HEK293 (cell line): ENCODE results near the gene TEAD2.

ENCODE experiments used
- CTCF ChIA-PET: fragments of 350-600 bp; formaldehyde crosslinking; extraction: SDS; loops from one replicate; lab custom pipeline; 2021; ENCODE audit warnings: antibody characterized with exemption; lab: Yijun Ruan, JAX
- POLR2A ChIA-PET: fragments of 300-600 bp; formaldehyde crosslinking; extraction: SDS; loops from one replicate; lab custom pipeline; 2020; ENCODE audit warnings: antibody characterized with exemption, inconsistent platforms; lab: Yijun Ruan, JAX
- H3K27ac ChIP-seq: fragments of 200-500 bp; sonication (Bioruptor generic); 2 replicates; pipeline ENCODE4 v1.5.1; 2014; ENCODE audit warnings: low read depth, low read length, control low read depth, inconsistent platforms; ENCODE audit errors: extremely low read depth
- H3K36me3 ChIP-seq, 2 experiments: fragments of 200-500 bp in 1 of 2; sonication (Bioruptor generic) in 1 of 2; 1 replicate in 1 of 2; 2 replicates in 1 of 2; pipeline ENCODE4 v1.5.1; 2014 to 2017; ENCODE audit warnings: inconsistent platforms in 2 of 2, low read length in 2 of 2; ENCODE audit not compliant: control insufficient read depth in 2 of 2, insufficient read depth in 1 of 2
- H3K4me1 ChIP-seq: fragments of 200-500 bp; sonication (Bioruptor generic); 2 replicates; pipeline ENCODE4 v1.5.1; 2014; ENCODE audit warnings: mild to moderate bottlenecking, low read length, inconsistent platforms; ENCODE audit not compliant: control insufficient read depth, insufficient read depth
- H3K4me3 ChIP-seq: 2 replicates; pipeline ENCODE4 v1.5.1; 2011; ENCODE audit warnings: low read depth, mild to moderate bottlenecking, control low read depth, low read length, moderate library complexity
- H3K9me3 ChIP-seq: fragments of 200-500 bp; sonication (Bioruptor generic); 2 replicates; pipeline ENCODE4 v1.5.1; 2014; ENCODE audit warnings: low read depth, low read length, inconsistent platforms; ENCODE audit not compliant: control insufficient read depth, insufficient read depth
- HOXD13 ChIP-seq: sonication (generic); formaldehyde crosslinking; IDR thresholded peaks from 2 replicates; pipeline ENCODE4 v1.8.0; 2022; ENCODE audit warnings: missing genetic modification reagents, borderline replicate concordance
- KLF10 ChIP-seq: fragments of 450-650 bp; IDR thresholded peaks from 2 replicates; pipeline ENCODE4 v1.5.1; 2018; ENCODE audit warnings: missing biosample characterization, mild to moderate bottlenecking, missing genetic modification characterization
- KLF8 ChIP-seq: fragments of 450-650 bp; formaldehyde crosslinking; IDR thresholded peaks from 2 replicates; pipeline ENCODE4 v1.5.1; 2016; ENCODE audit warnings: missing biosample characterization, missing genetic modification characterization
- KLF9 ChIP-seq: fragments of 450-650 bp; formaldehyde crosslinking; IDR thresholded peaks from 2 replicates; pipeline ENCODE4 v1.5.1; 2016; ENCODE audit warnings: missing biosample characterization, missing genetic modification characterization, low read depth
- MEIS1 ChIP-seq: sonication (generic); formaldehyde crosslinking; IDR thresholded peaks from 2 replicates; pipeline ENCODE4 v1.8.1; 2022; ENCODE audit warnings: missing genetic modification reagents, mild to moderate bottlenecking, borderline replicate concordance
- SCRT1 ChIP-seq: fragments of 450-650 bp; formaldehyde crosslinking; IDR thresholded peaks from 2 replicates; pipeline ENCODE4 v1.5.1; 2016; ENCODE audit warnings: missing biosample characterization, missing genetic modification characterization, borderline replicate concordance
- SCRT2 ChIP-seq: fragments of 450-650 bp; formaldehyde crosslinking; IDR thresholded peaks from 2 replicates; pipeline ENCODE4 v1.5.1; 2016; ENCODE audit warnings: missing biosample characterization, missing genetic modification characterization
- SP2 ChIP-seq: fragments of 450-650 bp; formaldehyde crosslinking; IDR thresholded peaks from 2 replicates; pipeline ENCODE4 v1.5.1; 2016; ENCODE audit warnings: missing biosample characterization, missing genetic modification characterization
- TSHZ1 ChIP-seq: fragments of 450-650 bp; formaldehyde crosslinking; IDR thresholded peaks from 2 replicates; pipeline ENCODE4 v1.5.1; 2016; ENCODE audit warnings: missing biosample characterization, missing genetic modification characterization, borderline replicate concordance
- ZBTB10 ChIP-seq: fragments of 450-650 bp; formaldehyde crosslinking; IDR thresholded peaks from 2 replicates; pipeline ENCODE4 v1.5.1; 2016; ENCODE audit warnings: missing biosample characterization, missing genetic modification characterization
- ZNF23 ChIP-seq: fragments of 450-650 bp; formaldehyde crosslinking; IDR thresholded peaks from 2 replicates; pipeline ENCODE4 v1.5.1; 2016; ENCODE audit warnings: missing biosample characterization, missing genetic modification characterization, borderline replicate concordance
- ZNF391 ChIP-seq: fragments of 450-650 bp; formaldehyde crosslinking; IDR thresholded peaks from 2 replicates; pipeline ENCODE4 v1.5.1; 2016; ENCODE audit warnings: low read depth, missing biosample characterization, missing genetic modification characterization, borderline replicate concordance
- ZNF433 ChIP-seq: fragments of 450-650 bp; formaldehyde crosslinking; IDR thresholded peaks from 2 replicates; pipeline ENCODE4 v1.5.1; 2016; ENCODE audit warnings: missing biosample characterization, missing genetic modification characterization, low read depth
- ZNF548 ChIP-seq: fragments of 450-650 bp; formaldehyde crosslinking; IDR thresholded peaks from 2 replicates; pipeline ENCODE4 v1.5.1; 2016; ENCODE audit warnings: missing biosample characterization, missing genetic modification characterization
- ZSCAN18 ChIP-seq: fragments of 450-650 bp; formaldehyde crosslinking; IDR thresholded peaks from 2 replicates; pipeline ENCODE4 v1.5.1; 2016; ENCODE audit warnings: missing biosample characterization, missing genetic modification characterization
- ZSCAN5A ChIP-seq: fragments of 450-650 bp; formaldehyde crosslinking; IDR thresholded peaks from 2 replicates; pipeline ENCODE4 v1.5.1; 2016; ENCODE audit warnings: missing biosample characterization, missing genetic modification characterization

TEAD2 gene

GRCh38 chr19:49338691-49339300 lies 23.4 kb downstream of the TEAD2 start:
- H3K4me3 ChIP-seq, result no peak overlapping the region
- TF ChIP-seq KLF10 (no peak), HOXD13 (no peak), ZNF391 (tag by site-specific recombination) (no peak), ZSCAN5A (tag by site-specific recombination) (no peak), SCRT1 (tag by site-specific recombination) (peak; percentile 50; the same call in 1 of the 2 replicates), SCRT2 (tag by site-specific recombination) (peak; percentile 39; the same call in 1 of the 2 replicates), SP2 (tag by site-specific recombination) (peak; percentile 14; the same call in 1 of the 2 replicates), MEIS1 (CRISPR knock-in tag) (no peak), KLF9 (tag by site-specific recombination) (peak; percentile 65)
- H3K36me3 ChIP-seq, result peaks cover 8 to 31% of the 10 kb centered on the region in 2 experiments

GRCh38 chr19:49338023-49338677 lies 24.1 kb downstream of the TEAD2 start:
- Histone ChIP-seq H3K36me3 (peaks cover 4 to 28% of the 10 kb centered on the region in 2 experiments), H3K27ac (no peak overlapping the region)
- CTCF ChIA-PET, result interaction anchor here (1.3 kb wide), 1 partner anchor 16 kb away, joined by 3 read pairs; no protein-coding TSS in a partner anchor
- TF ChIP-seq ZBTB10 (tag by site-specific recombination) (0 out of 2 replicates have a peak, but pooled peaks have one; percentile 48), KLF8 (tag by site-specific recombination) (no peak)
- TF ChIP-seq, all 188 proteins: peak for 1
- Histone ChIP-seq H3K9me3 (no peaks in the 10 kb centered on the region), H3K4me1 (peaks cover 7% of the 10 kb centered on the region; the same call in 1 of the 2 replicates), H3K4me3 (no peak overlapping the region)
- POLR2A ChIA-PET, result no interaction called here

More at GRCh38 chr19:49338691-49339300, 23.4 kb downstream of the TEAD2 start:
- CTCF ChIA-PET, result no interaction called here
- POLR2A ChIA-PET, result no interaction called here
- Histone ChIP-seq H3K9me3 (no peaks in the 10 kb centered on the region), H3K4me1 (peaks cover 7% of the 10 kb centered on the region; the same call in 1 of the 2 replicates), H3K27ac (no peak overlapping the region)

GRCh38 chr19:49337267-49338022 lies 24.8 kb downstream of the TEAD2 start:
- ChIA-PET CTCF (interaction anchor here (0.6 to 1.3 kb wide), 4 partner anchors 9 to 174 kb away, joined by 3 to 4 read pairs (median 3); no protein-coding TSS in a partner anchor), POLR2A (interaction anchor here (0.6 to 0.7 kb wide), 2 partner anchors 15 to 887 kb away, joined by 3 to 9 read pairs; no protein-coding TSS in a partner anchor)
- H3K27ac ChIP-seq, result no peak overlapping the region
- H3K36me3 ChIP-seq, result peaks cover 0 to 21% of the 10 kb centered on the region in 2 experiments; a peak in 2 of 3 replicates
- no peaks in the 10 kb centered on the region for H3K9me3 ChIP-seq
- peaks cover 7% of the 10 kb centered on the region; the same call in 1 of the 2 replicates for H3K4me1 ChIP-seq
- no peak overlapping the region for H3K4me3 ChIP-seq
- TF ChIP-seq TSHZ1 (no peak), ZSCAN18 (no peak), ZNF23 (tag by site-specific recombination) (no peak), ZNF433 (tag by site-specific recombination) (no peak), ZNF548 (tag by site-specific recombination) (no peak)
